Stimulated activated CD8-positive, alpha-beta memory T cell treated with anti-CD3 and anti-CD28 coated beads, Interleukin-4, amount 100 ng/mL, for 24 hours (primary cell): ENCODE data around the gene HMGCL.
"Not testable (repeated sequence)": the region's sequence is repeated elsewhere in the genome, so short reads cannot be mapped to it uniquely, and the experiment has no call there.

ENCODE experiments used
- DNase-seq: peaks from one replicate; pipeline ENCODE4 v3.0.0-alpha.2; 2020; ENCODE audit warnings: low read depth

Gene HMGCL

DNA sequence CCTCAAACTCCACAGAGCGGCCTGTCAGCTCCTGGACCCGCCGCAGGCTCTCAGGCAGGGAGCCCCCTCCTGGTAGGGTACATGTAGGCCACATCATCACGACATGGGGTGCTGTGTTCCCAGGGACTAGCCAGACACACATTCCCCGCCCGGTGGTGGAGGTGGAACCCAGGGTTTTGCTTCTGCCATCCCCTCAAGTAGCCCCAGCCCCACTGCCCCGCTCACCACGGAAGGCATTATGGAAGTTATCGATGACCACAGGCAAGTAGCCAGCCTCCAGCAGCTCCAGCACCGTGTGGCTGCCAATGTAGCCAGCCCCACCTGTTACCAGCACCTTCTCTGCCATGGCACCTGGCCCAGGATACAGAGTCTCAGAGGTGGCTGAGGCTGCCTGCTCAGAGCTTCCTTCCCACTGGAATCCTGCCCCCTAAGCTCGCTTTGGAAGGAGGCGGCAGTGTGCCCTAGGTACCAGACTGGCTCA lies 26.5 kb downstream of the HMGCL start:
- DNase-seq: no peak

GRCh38 chr1:23797478-23798448 lies 27.5 kb downstream of the HMGCL start:
- DNase-seq: no peak

- DNase-seq: no peak
Measured at GRCh38 chr1:23796466-23797271, 28.6 kb downstream of the HMGCL start.

DNA sequence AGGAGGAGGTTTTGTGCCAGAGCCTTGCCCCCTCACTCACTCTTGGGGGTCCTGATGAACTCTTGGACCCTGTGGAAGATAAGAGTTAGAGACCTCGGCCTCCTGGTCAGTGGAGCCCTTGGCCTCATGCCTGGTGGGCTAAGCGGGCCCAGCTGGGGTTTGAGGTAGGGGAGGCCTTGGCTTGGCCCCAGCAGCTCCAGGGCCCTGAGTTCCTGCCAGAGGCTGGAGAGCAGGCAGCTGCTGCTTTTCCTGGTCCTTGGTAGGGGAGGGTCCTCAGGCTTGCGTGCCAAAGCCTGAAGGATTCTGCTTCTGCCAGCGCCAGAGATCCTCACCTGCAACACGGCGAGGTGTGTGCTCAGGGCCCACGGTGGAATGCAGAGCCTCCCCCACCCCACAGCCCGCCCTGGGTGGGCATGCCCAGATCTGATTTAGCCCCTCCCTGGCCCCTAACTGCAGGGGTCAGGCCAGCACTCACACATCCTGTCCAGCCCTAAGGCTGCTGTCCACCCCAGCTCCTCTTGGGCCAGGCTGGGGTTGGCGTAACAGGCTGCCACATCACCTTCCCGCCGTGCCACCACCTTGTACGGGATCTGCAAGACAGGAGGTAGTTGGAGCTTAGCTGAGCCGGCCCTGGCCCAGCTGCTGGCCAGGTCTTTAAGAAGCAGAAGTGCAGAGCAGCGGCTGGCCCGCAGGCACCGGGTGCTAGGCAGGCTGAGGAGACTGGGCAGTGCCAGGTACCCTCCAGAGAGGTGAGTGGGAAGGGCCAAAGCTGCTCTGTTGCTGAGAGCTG lies 29.4 kb downstream of the HMGCL start:
- DNase-seq: no peak

GRCh38 chr1:23794732-23795182 lies 30.5 kb downstream of the HMGCL start:
- not testable (repeated sequence) for DNase-seq

DNA sequence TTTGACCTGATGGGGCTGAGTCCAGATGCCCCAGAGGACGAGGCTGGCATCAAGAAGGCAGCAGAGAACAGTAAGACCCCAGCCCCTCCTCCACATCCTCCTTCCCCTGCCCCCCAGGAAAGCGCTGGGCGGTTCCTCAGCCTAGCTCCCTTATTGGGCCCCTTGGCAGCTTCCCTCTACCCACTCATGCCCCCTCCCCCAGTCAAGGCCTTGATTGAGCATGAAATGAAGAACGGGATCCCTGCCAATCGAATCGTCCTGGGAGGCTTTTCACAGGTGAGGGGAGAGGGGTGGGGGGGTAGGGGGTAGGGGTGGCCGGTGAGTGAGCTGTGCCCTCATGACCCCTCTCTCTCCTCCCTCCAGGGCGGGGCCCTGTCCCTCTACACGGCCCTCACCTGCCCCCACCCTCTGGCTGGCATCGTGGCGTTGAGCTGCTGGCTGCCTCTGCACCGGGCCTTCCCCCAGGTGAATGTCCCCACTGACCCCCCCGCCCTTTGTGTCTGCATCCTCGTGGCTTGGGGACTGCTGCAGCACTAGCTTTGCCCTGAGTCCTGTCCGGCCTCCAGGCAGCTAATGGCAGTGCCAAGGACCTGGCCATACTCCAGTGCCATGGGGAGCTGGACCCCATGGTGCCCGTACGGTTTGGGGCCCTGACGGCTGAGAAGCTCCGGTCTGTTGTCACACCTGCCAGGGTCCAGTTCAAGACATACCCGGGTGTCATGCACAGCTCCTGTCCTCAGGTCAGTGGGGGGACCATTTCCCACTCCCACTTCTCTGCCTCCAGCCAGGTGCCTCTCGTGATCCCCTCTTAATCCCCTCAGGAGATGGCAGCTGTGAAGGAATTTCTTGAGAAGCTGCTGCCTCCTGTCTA lies 31.1 kb downstream of the HMGCL start:
- no peak for DNase-seq

DNA sequence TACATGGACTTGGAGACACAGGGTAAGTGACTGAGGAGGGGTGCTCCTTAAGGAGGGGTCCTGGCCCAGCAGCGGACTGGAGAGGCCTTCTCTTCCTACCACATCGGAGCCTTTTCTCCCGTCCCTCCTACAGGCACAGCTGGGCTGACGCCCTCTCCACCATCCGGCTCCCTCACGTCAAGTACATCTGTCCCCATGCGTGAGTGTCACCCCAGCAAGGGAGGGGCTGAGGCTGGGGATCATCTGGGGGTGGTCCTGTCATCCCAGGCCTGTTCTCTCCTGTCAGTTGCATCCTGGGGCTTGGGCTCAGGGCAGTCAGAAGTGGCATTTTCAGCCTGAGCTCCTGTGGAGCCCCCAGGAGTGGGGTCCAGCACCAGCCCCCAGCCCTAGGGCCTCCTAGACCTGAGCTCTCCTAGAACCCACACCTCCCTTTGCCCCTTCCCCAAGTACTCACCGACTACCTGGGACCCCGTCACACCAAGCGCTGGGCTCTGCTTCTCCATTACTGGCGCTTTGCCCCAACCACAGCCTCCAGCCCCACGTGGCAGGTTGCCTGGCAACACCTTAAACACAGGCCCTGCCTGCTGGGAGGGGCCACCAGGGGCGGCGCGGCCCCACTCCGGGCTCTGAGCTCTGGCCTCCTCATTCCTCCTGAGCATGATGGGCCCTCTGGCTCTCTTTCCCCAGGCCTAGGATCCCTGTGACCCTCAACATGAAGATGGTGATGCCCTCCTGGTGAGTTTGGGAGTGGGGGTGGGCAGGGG lies 32.0 kb downstream of the HMGCL start:
- no peak for DNase-seq

DNA sequence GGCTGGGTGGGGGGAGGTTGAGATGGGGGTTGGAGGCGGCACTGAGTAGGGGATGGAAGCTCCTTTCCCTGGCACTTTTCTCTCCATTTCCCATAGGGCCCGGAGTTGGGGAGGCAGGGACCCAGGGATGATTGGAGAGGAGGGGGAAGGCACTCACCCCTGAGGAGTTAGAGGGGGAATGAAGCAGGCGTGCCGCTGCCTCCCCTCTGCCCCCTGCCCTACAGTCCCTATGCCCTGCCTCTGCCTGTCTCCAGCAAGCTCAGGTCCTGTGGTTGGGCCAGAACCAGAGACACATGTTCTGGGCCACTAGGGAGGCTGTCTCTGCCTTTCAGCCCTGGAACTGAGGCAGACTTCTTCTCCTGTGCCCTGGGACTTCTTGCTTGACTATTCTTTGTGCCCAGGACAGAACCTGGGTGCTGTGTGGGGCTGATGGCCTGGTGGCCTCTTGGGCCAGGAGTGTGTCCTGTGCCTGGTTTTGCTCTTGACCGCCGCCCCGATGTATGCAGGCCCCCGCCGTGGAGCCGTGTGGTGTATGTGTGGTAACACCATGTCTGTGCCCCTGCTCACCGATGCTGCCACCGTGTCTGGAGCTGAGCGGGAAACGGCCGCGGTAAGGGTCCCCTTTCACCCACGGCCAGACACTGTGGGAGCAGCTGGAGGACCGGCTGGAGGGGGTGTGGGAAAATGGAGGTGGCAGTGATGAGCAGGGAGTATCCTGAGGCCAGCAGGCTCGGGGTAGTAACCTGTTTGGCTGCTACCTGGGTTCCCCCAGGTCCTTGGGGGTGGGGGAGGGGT lies 32.9 kb downstream of the HMGCL start:
- no peak for DNase-seq

DNA sequence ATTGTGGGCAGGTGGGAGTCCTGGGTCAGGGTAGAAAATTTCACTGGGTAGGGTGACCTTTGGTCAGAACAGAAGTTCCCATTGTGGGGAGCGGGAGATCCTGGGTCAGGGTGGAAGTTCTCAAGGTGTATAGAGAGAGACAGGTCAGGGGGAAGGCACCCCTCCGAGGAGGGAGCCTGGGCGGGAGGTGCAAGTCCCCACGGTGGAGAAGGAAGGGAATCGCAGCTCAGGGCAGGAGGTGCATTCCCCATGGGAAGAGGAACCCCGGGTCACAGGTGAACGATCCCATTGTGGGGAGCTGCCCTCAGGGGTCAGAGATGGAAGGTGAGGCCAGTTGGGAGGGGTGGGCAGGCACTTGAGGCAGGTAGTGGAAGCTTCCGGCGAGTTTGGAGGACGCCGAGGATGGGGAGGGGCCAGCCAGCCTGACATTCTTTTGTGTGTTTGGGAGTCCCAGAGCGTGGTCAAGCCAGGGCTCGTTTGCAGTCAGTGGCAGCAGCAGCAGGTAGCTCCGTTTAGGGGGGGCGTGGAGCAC lies 33.6 kb downstream of the HMGCL start:
- no peak for DNase-seq

DNA sequence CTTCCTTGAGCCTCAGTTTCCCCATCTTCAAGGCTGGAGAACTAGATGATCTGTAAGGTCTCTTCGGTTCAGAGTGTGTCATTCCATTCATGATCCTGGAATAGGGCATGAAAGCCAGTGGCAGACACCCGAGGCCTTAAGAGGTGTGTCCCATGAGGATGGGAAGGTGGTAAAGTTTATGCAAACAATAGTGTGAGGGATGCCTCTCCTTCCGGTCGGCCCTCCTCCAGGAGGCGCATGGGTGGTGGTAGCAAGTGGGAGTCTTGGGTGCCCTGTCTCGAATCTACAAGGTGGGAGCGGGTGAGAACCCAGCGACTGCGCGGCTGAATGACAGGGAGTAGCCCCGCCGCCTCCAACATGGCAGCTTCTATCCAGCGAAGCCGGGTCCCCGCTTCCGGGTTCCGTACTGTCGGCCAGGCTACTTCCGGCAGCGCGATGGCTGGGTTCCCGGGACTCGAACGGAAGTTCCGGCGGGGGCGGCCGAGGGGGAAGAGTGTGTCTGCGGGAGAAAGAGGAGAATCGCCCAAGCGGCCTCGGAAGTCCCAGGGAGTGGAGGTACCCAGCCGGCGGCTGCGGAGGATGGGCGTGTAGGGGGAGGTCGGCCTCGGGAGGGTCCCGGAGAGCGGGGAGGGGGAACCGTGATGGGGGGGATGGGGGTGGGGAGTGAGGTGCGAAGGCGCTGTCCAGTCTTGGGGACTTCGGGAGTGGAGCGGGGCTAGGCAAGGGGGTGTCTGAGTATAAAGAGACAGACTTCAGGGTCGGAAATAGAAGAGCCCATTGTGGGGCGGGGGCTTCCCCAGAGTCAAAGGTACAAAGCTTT lies 34.3 kb downstream of the HMGCL start, which contains the start of gene LYPLA2:
LYPLA2 (plus strand) TSS at position 450 of the 820 bp plus-strand sequence. CDS start 1,538 bp downstream, outside the sequence.
- DNase-seq: peak; percentile 80

DNA sequence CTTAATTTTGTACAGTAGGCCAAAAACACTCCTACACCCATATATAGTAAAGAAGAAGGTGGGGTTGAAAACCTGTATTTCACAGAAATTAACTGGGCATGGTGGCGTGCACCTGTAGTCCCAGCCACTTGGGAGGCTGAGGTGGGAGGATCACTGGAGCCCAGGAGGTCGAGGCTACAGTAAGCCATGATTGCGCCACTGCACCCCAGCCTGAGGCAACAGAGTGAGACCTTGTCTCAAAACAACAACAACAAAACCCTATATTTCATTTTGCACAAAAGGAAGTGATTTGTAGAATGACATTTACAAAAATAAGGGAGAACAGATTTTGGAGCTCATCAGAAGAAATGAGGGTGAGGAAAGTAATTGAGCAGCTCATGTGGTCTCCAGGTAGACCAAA lies 36.5 kb downstream of the HMGCL start:
- DNase-seq: no peak

DNA sequence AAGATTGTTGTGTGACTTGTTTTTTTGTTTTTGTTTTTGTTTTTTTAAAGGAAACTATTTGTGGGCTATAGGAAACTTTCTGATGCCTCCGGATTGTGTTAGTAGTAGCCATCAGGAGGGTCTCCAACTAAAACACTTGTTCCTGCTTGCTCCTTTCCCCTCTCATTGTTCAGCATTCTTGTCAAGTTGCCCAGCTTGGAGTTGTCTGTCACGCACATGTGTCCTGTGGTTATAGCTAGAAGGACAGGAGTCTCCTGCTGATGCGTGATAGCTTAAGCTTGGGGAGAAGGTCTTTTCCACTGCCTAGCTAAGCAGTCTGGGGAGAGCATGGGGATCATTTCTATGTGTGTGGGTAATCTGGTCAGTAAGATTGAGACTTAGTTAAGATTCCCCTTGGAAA lies 37.5 kb downstream of the HMGCL start:
- DNase-seq: no peak

DNA sequence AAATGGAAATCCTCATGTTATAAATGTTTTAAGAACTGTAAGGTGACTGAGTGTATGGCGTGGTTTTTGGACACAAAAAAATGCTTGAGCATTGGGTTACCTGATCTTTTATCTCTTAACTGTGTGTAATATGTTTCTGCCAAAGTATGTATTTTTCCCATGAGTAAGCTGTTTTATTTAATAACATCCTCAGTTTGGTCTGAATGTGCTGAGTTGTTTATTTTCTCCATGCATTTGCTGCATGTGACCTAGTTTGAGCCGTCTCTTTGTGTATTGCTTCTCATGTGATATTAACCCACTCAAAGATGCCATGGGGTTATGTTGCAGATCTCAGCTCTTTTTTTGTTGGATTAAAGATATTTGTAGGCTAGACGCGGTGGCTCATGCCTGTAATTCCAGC lies 40.4 kb downstream of the HMGCL start:
- no peak for DNase-seq

- DNase-seq: not testable (repeated sequence)
Measured at GRCh38 chr1:23783141-23783540, 42.1 kb downstream of the HMGCL start.

- no peak for DNase-seq
Measured at GRCh38 chr1:23779826-23780371, 45.3 kb downstream of the HMGCL start.

DNA sequence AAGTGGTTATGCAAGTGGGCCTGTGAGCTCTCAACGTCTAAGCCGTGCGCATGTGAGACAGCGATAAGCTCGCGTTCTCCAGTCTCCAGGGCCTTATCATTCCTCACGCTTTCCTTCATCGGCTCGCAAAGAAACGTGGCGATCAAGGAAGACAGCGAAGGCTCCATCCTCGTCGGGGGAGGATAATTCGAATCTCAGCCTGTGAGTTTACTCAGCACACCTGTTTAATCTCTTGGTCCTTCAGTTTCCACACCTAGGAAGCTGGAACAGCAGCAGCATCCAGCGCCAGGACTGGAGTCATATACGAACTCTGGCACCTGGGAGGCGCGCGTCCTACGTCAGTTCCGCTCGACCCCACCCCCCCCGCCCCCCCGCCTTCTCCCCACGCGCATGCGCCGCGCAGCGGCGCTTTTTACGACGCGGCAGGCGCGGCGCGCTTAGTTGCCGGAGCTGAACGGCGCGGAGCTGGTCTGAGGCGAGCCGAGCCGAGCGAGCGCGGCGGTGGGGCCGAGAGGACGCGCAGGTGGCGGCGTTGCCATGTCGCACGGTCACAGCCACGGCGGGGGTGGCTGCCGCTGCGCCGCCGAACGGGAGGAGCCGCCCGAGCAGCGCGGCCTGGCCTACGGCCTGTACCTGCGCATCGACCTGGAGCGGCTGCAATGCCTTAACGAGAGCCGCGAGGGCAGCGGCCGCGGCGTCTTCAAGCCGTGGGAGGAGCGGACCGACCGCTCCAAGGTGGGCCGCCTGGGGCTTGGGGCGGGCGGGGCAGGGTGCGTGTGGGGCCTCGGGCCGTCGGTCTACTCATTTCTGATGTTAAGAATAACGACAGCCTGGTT lies 47.0 kb downstream of the HMGCL start, which contains the start of gene PITHD1:
PITHD1 (plus strand) TSS at position 440 of the 836 bp plus-strand sequence; CDS start at position 538, 98 bp downstream.
- peak; percentile 69 for DNase-seq

- DNase-seq: no peak
Measured at GRCh38 chr1:23776217-23776616, 49.0 kb downstream of the HMGCL start.
